D341Med (cell line): Measurements from ENCODE around the gene SGK1.

Experiments used
- DNase-seq: peaks from one replicate; pipeline ENCODE4 v3.0.0; 2012; ENCODE audit warnings: low spot score

The SGK1 gene

DNA sequence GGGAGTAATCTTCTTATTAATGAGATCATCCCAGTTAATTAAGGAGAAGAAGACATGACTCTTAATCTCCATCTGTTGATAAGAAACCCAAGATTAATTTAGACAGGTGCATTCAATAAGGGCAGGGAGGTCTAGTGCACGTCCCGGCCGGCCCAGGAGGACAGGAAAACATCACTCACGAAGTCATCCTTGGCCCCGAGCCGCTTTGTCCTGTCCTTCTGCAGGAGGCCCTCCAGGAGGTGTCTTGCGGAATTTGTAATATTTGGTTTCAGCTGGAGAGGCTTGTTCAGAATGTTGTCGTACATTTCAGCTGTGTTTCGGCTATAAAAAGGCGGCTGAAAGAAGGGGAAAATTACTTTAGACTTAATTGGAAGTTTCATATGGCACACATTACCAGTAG is 147.1 kb downstream of the SGK1 start:
- peak; percentile 68 for DNase-seq

GRCh38 chr6:134169871-134170486 is 147.9 kb downstream of the SGK1 start:
- peak; percentile 64 for DNase-seq

GRCh38 chr6:134168590-134169208 is 149.2 kb downstream of the SGK1 start:
- DNase-seq = no peak

- no peak for DNase-seq
Observed at GRCh38 chr6:134166511-134167261, 151.2 kb downstream of the SGK1 start.

DNA sequence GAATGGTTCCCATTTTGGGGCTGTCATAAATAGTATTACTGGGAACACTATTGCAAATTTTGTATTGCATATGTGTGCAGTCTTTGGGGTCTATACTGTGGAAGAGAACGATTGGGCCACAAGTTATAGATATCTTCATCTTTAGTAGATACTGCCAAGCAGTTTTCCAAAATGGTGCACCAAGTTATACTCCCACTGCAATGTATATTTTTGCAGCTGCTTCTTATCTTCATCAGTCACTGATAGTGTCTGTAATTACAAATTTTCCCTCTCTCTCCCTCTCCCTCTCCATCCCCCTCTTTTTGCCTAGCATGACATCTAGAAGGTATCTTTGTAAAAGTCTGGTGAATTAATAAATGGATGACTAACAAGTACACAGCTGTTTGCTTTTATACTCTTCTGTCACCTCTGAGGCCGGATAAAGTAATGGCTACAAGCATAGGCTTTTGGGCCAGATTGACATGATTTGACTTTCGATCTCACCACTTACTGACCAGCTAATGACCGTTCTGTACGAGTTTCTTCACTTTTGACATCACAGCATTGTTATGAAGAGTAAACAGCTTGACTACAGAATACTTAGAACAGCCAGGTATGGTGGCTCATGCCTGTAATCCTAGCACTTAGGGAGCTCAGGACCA is 152.2 kb downstream of the SGK1 start:
- no peak for DNase-seq

DNA sequence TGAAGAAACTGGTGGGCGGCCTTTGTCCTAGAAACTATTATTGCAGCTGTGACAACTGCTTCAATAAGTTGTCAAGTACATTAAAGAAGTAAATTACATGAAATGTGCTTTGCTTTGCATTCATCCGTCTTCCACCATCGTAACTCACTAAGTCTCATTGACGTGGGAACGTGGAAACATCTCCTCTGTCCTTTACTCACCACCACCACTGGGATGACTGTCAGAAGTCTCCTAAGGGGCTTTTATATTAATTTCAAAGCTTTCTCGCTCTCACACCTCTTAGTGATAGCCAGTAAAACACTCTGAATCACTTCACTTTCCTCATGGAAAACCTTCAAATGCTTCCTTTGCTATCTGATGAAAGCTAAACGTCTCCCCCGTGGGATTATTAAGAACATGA is 153.6 kb downstream of the SGK1 start:
- DNase-seq = no peak

DNA sequence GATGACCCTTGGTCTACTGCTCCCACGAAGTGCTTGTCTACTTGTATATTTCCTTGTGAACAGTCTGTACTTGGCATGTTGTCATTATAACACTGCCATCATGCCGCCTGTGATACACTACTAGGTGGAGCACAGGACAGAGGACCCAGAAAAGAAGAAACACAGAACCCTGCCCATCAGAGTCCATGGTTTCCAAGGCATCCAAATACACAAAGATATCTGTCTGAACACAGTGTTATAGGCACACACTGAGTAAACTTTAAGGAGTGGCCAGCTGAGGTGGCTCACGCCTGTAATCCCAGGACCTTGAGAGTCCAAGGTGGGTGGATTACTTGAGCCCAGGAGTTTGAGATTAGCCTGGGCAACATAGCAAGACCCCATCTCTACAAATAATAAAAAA is 155.0 kb downstream of the SGK1 start:
- no peak for DNase-seq

DNA sequence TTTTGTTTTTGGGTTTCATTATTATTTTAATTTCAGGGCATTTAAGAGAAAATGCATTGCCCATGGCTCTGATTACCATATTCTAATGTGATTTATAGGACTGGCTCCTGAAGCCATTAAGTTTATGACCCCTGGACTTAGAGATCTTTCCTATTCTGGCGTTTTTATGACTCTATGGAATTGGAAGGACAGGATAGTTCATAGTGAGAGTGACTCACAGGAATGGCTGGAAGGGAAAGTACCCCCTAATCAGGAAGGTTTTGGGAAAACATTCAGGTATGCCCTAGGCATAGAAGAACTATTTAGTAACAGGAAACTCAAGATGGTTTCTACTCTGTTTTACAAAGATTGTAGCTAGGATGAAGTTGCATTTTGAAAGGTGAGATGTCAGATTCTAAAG is 156.9 kb downstream of the SGK1 start:
- DNase-seq = no peak

DNA sequence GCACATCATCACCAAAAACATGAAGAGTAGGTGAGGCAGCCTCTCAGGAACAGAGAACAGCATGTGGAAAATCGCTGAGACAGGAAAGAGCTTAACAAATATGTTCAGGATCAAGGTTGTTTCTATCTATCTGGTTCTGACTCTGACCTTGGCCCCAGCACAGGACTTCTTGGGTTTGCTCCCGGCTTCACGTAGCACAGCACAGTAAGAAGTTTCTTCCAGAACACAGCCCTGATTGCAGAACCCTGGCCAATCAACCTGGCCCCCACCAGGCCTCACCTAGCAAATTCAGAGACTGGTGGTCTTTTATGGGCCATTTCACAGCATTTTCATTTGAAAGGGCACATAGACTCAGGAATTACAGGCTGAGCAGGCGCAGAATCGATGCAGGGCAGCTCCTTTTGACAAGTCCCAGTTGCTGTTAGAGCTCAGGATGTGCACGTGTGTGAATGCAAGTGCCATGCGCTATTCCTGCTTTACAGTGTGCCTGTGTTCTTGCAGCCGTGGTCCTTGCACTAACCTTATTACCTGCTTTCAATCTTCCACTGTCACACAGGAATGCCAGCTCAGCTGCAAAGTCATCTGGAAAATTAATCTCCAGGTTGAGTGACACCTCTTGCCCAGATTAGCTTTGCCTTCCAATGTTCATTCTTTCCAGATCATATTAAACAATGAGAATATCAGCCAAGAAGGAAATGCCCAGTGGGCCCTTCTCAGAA is 165.0 kb downstream of the SGK1 start:
- no peak for DNase-seq

DNA sequence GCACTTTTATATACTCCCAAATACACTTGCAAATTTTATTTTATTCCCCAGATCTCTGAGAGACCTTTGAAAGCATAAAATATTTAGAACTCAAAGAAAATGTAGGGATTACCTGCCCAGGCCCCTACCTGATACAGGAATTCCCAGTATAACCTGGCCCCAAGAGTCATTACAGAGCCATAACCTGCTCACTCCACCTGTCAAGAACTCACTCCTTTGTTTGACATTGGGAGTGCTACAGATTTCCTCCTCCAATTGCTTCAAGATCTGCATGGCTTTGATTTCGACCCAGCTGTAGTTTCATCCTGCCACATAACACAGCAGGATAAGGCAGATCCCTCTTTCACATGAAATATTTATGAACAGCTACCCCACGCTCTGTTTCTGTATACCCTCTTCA is 169.3 kb downstream of the SGK1 start:
- no peak for DNase-seq

GRCh38 chr6:134147034-134147533 is 170.8 kb downstream of the SGK1 start:
- no peak for DNase-seq

- DNase-seq = no peak
Observed at GRCh38 chr6:134146268-134147033, 171.5 kb downstream of the SGK1 start.

DNA sequence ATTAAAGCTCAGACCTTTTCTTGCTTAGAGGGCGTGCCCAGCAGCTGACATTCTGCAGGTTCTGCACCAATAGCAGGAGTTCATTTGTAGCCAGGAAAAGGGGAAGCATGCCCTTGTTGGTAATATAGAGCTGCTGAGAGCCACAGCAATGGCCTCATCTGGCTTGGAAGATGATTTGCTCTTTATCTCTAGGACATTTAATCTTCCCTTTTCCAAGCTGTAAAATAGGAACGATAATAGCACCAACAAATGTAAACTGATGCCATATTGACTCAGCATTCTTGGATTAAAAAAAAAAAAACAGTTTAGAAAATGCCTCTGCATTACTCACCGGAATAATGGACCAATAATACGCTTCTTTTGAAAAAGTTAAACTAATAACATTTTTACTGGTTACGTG is 172.1 kb downstream of the SGK1 start:
- DNase-seq = peak; percentile 60

GRCh38 chr6:134138226-134138975 is 179.5 kb downstream of the SGK1 start:
- no peak for DNase-seq

DNA sequence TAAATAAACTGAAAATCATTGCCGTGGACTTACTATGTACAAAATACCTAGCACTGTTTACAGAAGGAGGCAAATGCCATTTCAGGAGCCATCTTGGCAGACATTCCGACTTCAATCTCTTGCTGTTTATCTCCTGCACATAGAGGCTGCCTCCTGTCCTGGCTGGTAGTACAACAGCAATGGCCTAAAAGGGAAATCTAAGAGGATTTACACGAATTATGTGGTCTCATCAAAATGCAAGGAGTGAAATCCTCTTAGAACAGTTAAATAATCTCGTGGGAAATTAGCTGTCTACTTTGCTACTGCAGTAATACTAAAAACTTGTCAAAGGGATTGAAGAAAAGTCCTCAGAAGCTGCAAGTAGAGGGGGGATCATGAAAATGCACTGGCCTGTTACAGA is 183.3 kb downstream of the SGK1 start:
- peak; percentile 75 for DNase-seq

- no peak for DNase-seq
Observed at GRCh38 chr6:134132494-134133141, 185.3 kb downstream of the SGK1 start.

DNA sequence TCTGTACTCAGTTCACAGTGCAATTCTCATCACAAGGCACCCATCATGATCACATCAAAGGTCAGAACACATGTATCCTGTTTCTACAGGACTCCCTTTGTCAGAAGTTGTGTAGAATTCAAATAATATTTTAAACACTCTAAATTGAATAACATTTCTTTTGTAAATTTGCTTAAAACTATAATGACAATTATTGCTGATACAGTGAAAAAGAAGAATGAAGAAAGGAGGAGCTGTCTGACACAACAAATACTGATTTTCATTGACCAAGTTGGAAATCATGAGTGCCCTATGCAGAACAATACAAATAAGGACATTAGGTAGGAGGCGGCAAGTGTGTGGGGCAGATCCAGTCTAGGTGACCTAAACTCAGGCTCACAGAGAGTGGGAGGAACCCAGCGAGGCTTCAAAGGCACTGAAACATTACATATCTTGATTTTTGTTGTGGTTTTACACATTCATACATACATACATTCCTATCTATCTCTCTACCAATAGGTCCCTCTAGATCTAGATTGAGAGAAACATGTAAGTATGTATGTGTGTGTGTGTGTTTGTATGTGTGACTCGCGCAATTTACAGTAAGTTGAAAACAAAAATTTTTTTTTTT is 186.3 kb downstream of the SGK1 start:
- DNase-seq = no peak

DNA sequence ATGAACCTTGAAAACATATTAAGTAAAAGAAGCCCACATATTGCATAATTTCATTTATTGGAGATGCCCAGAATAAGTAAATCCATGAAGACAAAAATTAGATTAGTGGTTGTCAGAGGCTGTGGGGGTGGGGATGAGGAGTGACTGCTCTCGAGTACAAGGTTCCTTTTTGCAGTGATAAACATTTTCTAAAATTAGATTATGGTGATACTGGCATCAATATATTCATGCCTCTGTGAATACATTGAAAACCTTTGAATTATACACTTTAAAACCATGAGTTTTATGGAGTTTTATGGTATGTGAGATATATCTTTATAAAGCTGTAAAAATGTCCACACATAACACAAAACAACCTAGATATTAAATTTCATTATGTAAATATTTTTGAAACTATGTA is 189.8 kb downstream of the SGK1 start:
- DNase-seq = no peak

GRCh38 chr6:134123666-134124208 is 194.2 kb downstream of the SGK1 start:
- DNase-seq = peak; percentile 45
